ENCODE results near the gene NLRC5.
A peak's percentile ranks its signal among the peaks of the same experiment; 100 is the strongest.

DNA sequence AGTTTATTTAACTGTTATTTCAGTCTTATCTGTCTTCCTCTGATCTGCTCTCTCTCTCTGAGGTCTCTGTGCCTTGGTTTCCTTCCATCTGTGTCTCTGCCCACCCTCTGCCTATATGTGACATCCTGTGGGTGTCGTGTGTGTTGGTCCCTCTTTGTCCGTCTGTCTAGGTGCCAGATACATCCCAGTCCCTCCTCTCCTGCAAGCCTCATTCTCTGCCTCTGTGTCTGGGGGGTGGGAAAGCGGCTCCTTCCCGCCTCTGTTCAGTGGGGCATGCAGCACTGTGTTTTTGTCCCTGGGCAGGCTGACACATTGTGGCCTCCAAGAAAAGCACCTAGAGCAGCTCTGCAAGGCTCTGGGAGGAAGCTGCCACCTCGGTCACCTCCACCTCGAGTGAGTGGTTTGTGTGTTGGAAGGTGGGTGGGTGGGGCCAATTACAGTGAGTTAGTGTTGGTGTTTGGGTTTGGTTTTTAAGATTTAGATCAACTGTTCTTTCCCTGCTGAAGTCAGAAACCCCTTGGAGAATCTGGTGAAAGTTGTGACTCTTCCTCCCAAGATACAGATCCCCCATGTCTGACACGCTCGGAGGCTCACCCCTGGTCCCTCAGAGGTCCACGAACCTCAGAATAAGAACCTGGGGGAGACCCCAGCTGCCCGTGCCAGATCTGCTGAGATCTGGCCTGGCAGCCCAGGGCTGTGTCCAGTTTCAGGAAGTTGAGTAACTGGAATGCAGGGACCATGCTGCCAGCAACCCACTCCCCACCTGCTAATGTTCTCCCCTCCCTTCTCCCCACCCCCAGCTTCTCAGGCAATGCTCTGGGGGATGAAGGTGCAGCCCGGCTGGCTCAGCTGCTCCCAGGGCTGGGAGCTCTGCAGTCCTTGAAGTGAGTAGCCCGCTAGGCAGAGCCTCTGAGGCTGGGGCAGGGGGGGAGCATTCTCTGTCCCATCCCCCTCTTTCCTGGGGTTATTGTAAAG, 52.1 kb downstream of the NLRC5 start:
- TF ChIP-seq POLR2A (IDR thresholded peaks at IDR 0.05; ENCODE audit: extremely low read depth, insufficient read length) = no peak
- TF ChIP-seq, protein P1, sequence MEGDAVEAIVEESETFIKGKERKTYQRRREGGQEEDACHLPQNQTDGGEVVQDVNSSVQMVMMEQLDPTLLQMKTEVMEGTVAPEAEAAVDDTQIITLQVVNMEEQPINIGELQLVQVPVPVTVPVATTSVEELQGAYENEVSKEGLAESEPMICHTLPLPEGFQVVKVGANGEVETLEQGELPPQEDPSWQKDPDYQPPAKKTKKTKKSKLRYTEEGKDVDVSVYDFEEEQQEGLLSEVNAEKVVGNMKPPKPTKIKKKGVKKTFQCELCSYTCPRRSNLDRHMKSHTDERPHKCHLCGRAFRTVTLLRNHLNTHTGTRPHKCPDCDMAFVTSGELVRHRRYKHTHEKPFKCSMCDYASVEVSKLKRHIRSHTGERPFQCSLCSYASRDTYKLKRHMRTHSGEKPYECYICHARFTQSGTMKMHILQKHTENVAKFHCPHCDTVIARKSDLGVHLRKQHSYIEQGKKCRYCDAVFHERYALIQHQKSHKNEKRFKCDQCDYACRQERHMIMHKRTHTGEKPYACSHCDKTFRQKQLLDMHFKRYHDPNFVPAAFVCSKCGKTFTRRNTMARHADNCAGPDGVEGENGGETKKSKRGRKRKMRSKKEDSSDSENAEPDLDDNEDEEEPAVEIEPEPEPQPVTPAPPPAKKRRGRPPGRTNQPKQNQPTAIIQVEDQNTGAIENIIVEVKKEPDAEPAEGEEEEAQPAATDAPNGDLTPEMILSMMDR (IDR thresholded peaks at IDR 0.05; ENCODE audit: low read depth, low read length) = no peak
- TF ChIP-seq, protein P2, sequence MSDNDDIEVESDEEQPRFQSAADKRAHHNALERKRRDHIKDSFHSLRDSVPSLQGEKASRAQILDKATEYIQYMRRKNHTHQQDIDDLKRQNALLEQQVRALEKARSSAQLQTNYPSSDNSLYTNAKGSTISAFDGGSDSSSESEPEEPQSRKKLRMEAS (IDR thresholded peaks at IDR 0.05; ENCODE audit: low read depth, low read length) = peak; percentile 50; the same call in 1 of the 2 replicates

Data from NB4 (cell line).